Coronary artery (tissue), 2 donors: ENCODE results near the gene ZDHHC11B.

ENCODE experiments used
- DNase-seq: peaks from one replicate; pipeline ENCODE4 v3.0.0-alpha.2; 2017; ENCODE audit warnings: low spot score
- H3K27ac ChIP-seq, 2 donors: fragments of 200-600 bp; sonication (generic); one replicate each; pipeline ENCODE4 v1.5.1; 2016 to 2019
- H3K4me3 ChIP-seq: fragments of 200-600 bp; sonication (generic); 2 replicates; pipeline ENCODE4 v1.5.1; 2016; ENCODE audit warnings: mild to moderate bottlenecking, moderate library complexity
- CTCF ChIP-seq: fragments of 200-600 bp; sonication (generic); IDR thresholded peaks from one replicate; pipeline ENCODE4 v1.5.1; 2019; ENCODE audit warnings: antibody characterized with exemption

Gene ZDHHC11B

GRCh38 chr5:660491-661030, 124.0 kb downstream of the ZDHHC11B start:
- Histone ChIP-seq H3K4me3 (no peak overlapping the region), H3K27ac (no peak overlapping the region)
- no peak for DNase-seq
- TF ChIP-seq CTCF = no peak
